ACHN (cell line): ENCODE data around the gene SNX27.

Experiments
- DNase-seq: peaks from one replicate; pipeline ENCODE4 v3.0.0-alpha.2; 2015
- in situ Hi-C: cut with HindIII; loops from 2 replicates; pipeline ENCODE4 v1.10.0; 2017; ENCODE audit warnings: low sequenced_read_pairs, low pct_ligation_motif_present, low pct_unique_long_range_greater_than_20kb

SNX27 gene

GRCh38 chr1:151713044-151713443 lies 101.2 kb downstream of the SNX27 start:
- in situ Hi-C loops: no loop called here

GRCh38 chr1:151713874-151714273 lies 102.0 kb downstream of the SNX27 start:
- in situ Hi-C loops: no loop called here
- DNase-seq: no peak

More at GRCh38 chr1:151713044-151713443, 101.2 kb downstream of the SNX27 start:
- no peak for DNase-seq

DNA sequence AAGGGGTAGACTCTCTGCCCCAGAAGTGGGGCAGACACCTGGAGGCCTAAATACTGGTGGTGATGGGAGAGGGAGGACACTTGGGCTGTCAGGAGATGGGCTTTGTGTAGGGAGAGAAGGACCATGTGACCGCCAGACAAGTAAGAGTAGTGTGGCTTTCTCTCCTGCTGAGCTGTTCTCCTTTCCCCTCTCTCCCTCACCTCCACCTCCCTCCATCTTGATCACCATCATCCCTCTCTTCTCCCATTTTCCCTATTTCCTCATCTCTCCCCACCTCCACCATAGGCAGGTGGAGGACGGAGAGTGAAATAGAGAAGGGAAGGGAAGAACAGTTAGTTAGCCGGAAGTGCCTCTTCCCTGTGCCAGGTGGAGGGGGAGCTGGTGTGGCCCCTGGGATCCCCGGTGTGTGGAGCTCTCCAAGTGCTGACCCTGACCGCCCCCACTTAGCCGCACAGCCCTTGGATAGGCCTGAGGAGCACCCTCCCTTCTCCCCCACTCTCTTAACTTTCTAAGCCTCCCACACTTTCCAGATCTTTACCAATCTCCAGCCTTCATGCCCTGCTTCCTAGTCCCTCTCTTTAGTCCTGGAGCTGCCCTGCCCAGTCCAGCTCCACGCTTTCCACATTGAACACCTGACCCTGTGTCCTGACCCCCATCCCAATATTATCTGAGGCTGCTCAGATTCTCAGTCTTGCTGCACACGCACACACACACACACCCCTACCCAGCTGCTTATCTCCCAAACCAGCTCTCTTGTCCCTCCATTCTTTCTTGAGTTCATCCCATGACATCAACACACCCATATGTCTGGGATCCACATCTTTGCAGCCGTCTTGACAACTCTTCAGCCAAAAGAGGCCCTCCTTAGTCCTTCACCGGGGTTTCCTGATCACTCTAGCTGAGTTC lies 103.2 kb downstream of the SNX27 start:
- no peak for DNase-seq
- in situ Hi-C loops: no loop called here

- in situ Hi-C loops: no loop called here
- DNase-seq: no peak
Observed at GRCh38 chr1:151715726-151716404, 104.0 kb downstream of the SNX27 start.

DNA sequence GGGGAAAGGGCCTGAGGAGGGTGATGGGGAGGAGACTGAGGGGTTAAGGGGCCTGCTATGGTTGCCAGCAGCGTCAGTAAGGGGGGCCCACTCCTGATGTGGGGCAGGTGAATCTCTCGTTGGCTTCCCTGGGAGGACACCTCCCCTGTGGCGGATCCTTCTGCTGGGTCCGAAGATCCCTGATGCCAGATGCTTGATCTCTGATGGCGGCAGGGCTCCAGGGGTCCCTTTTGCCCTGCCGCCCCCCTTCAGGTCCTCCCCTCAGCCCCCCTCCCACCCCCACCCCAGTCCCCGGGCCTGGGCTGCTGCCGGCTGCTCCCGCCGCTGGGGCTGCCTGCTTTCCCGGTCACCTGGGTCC lies 104.5 kb downstream of the SNX27 start:
- in situ Hi-C loops: no loop called here
- no peak for DNase-seq

GRCh38 chr1:151716771-151717631 lies 105.2 kb downstream of the SNX27 start, which contains the start of gene CELF3:
Gene CELF3, minus strand, starts transcription at chr1:151716803. Its CDS starts 783 bp downstream, at chr1:151716020.
- in situ Hi-C loops: no loop called here
- no peak for DNase-seq

- in situ Hi-C loops: no loop called here
- DNase-seq: no peak
Observed at GRCh38 chr1:151718011-151718431, 106.2 kb downstream of the SNX27 start.

- DNase-seq: no peak
- in situ Hi-C loops: no loop called here
Observed at GRCh38 chr1:151718666-151719065, 106.8 kb downstream of the SNX27 start.

- in situ Hi-C loops: no loop called here
- DNase-seq: no peak
Observed at GRCh38 chr1:151720125-151720524, 108.3 kb downstream of the SNX27 start.

GRCh38 chr1:151720554-151720953 lies 108.7 kb downstream of the SNX27 start:
- DNase-seq: no peak
- in situ Hi-C loops: no loop called here

DNA sequence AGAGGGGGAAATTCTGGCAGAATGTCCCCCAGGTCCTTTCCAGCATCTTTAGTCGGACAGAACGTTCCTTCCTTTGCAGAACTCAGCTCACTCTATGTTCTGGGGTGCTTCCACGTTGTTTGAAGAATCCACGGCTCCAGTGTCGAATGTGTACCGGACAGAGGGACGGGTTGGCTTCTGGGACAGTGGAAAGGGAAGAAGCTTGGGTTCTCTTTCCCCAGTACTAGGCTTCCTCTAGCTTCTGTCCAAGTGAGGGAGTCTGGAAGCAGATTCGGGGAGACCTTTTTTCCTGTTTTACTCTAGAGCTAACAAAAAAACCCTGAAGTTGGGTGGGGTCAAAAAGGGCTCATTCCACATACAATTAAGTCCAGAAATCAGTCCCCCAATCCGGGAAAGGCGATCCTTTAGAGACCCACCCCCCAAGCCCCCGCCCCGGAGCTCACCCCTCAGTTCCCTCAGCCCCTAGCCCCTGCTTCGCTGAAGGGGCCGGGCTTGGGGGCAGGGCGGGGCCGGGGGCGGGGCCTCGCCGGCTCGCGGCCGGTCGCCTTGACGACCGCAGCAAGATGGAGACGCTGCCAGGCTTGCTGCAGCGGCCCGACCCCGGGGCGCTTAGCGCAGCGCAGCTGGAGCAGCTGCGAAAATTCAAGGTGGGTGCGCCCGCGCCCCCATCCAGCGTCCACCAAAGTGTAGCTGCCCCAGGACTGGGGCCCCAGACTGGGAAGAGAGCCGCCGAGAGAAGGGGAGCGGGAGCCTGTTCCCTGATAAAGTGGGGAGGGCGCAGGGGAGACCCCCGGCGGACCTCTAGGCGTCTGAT lies 109.3 kb downstream of the SNX27 start, which contains the start of gene RIIAD1:
Gene RIIAD1, plus strand, starts transcription at position 549 of the 814 bp plus-strand sequence. Its CDS starts 15 bp downstream, at position 564.
- DNase-seq: peak; percentile 13
- in situ Hi-C loops: no loop called here

DNA sequence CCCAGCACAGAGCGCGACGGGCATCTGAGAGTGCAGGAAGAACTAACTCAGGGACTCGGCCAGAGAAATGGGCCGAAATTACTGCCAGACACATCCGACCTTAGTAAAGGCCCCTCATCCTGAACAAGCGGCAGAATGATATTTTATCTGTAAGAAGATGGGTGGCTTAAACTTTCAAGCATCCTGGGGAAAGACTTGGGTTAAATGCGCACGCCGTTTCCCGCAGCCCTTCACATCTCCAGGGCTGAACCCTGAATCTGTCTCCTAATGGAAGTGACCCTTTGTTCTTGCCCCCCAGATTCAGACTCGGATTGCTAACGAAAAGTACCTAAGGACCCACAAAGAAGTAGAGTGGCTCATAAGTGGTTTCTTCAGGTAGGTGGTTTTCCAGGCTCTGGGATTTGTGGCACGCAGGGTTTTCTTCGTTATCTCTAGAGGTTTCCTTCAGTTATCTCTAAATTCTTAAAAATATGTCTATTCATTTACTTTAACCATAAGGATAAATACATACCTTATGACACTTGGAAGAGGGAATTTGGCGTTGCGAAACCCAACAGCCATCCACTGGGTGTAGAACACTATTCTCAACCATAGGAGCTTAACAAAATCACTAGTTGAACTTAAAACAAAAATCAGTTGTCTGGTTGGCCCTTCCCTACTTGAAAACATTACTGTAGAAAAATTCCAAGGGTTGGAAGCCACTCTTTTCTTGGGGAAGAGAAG lies 110.1 kb downstream of the SNX27 start:
- DNase-seq: no peak
- in situ Hi-C loops: no loop called here

DNA sequence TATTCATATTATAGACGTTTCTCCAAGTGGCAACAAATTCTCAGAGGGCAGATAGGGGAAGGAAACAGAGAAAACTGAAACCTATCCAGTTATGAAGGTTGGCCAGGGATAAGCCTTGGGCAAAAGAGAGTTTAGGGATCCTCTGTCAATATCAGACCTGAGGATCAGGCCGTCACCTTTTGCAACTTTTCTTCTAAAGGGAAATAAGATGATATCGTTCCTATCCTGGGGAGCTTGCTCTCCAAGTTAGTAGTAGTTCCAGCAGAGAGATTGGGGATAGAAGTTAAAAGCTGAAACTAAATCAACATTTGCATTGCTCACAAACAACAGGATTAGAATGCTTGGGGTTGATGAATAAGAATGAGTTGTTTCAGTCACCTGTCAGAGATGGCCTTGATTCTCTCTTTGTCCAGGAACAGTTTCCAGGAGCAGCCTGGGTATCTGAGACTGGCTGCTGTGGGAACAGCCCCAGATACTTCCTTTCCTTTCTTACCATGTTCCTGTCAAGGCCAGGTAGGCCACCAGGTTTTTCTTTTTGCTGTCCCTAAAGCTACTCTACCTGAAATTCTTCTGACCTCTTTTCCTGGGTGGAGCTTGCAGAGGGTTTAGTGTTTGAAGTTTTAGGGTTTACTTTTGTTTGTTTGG lies 112.0 kb downstream of the SNX27 start:
- in situ Hi-C loops: no loop called here
- no peak for DNase-seq

GRCh38 chr1:151728151-151729054 lies 116.6 kb downstream of the SNX27 start:
- no peak for DNase-seq

DNA sequence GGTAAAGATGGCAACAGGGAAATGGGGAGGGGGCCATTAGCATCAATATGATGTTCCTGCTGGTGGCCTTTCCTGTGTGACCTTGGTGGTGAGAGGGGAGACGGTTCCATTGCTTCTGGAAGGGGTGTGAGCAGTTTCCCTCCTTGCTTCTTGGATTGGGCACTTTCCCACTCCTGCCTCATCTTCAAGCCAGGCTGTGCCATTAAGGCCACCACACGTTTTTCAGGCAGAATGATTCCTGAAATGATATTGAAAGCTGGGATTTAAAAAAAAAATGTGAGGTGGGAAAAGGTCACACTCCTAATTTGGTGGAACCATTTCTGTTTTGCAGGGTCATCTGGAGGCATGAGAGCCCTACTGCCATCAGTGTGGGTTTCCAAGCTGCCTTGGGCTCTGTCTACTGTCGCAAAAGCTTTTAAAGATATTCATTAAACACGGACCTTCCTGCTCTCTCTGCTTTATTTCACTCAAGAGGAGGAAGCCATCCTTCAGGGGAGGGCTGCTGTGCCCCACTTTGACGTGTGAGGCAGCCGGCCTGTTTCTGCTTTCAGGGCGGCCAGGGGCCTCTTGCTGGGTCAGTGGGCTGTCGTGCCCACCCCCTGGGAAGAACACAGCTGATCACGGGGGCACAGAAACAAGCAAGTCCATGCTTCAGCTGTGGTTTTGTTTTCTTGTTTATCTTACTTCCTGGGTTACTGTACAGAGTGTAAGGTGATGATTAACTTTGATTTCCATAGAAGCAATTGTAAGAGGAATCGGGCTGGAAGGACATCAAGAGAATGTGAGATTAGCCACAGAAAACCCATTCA lies 117.5 kb downstream of the SNX27 start:
- in situ Hi-C loops: no loop called here
- DNase-seq: no peak

More at GRCh38 chr1:151728151-151729054, 116.6 kb downstream of the SNX27 start:
- in situ Hi-C loops: no loop called here
